ENCODE measurements around the gene FMN2. TPM values are rescaled to one million over a fixed set of nuclear protein-coding genes. Genes with fewer than 3 reads are reported as not detected.

FMN2 gene
- total RNA-seq, 1 experiment from 2014 or later = 5.3 TPM

DNA sequence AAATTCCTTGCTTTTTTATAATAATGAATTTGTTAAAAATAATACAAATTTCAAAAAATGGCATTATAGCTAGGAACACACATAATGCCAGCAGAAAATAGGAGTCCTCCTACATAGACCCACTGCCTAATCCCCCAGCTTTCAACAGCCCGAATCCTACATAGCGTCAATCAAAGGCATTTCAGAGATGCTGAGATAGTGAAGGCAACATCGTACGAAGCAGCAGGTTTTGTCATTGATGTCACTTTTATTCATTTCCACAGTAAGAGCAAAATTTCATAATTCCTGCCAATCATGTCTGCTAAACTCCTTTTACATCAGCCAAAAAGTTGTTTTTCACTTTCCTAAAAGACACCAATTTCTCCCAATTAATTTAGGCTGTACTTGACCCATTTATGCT lies 426.2 kb downstream of the FMN2 start:
- no peak for TF ChIP-seq CTCF (IDR thresholded peaks at IDR 0.05; ENCODE audit: unreplicated experiment)
- intact Hi-C loops (cut with micrococcal nuclease) = no loop called here
- no peak overlapping the region for H3K4me3 Mint-ChIP-seq (ENCODE audit: unreplicated experiment)
- no peak for DNase-seq (ENCODE audit: unreplicated experiment)
- ChIA-PET CTCF (interaction anchor here (0.8 kb wide), 1 partner anchor 34 kb away, joined by 3 read pairs; no protein-coding TSS in a partner anchor), POLR2A (no interaction called here)
- no peaks in the 10 kb centered on the region for H3K27me3 Mint-ChIP-seq (ENCODE audit: insufficient read depth, unreplicated experiment)
- no peaks in the 10 kb centered on the region for H3K36me3 Mint-ChIP-seq (ENCODE audit: insufficient read depth, unreplicated experiment)
- BruUV-seq (replicated peaks) = no TSS peak
- no peaks in the 10 kb centered on the region for H3K4me1 Mint-ChIP-seq (ENCODE audit: insufficient read depth, unreplicated experiment)
- H3K9me3 Mint-ChIP-seq (ENCODE audit: unreplicated experiment) = no peaks in the 10 kb centered on the region
- no peak overlapping the region for H3K27ac Mint-ChIP-seq (ENCODE audit: low read depth, unreplicated experiment)

- H3K4me3 Mint-ChIP-seq (ENCODE audit: unreplicated experiment) = no peak overlapping the region
- intact Hi-C loops (cut with micrococcal nuclease) = no loop called here
Measured at GRCh38 chr1:240522122-240522822, 430.6 kb downstream of the FMN2 start.

DNA sequence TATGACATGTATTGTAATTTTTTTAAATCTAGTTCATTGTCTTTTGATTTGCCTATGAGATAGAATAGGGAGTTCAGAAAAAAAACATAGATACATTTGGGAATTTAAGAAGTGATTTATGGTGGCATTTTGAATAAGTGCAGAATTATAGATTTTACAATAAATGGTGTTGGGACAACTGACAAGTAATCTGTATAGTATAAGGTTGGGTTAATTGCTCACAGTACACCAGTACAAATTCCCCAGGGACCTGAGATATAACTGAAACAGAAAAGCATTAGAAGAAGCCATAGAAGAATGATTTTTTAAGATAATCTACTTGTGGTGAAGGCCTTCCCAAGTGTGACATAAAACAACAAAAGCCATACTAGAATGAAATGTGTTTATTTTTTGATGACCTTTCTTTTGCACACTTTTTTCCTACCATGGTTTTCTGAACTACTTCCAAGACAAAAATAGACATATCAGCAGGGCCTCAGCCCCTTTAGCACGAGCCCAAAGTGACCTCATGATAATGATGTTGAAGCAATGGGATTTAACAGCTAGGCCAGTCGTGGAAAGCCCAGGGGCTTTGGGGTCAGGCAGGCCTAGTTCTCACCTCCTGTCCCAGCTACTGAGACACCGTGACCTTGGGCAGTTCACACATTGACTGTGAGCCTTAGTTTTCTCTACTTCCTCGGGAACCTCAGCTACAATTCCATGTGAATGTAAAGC lies 432.8 kb downstream of the FMN2 start:
- intact Hi-C loops (cut with micrococcal nuclease) = no loop called here
- TF ChIP-seq CTCF (IDR thresholded peaks at IDR 0.05; ENCODE audit: unreplicated experiment) = no peak
- Mint-ChIP-seq H3K4me1 (ENCODE audit: insufficient read depth, unreplicated experiment) (no peaks in the 10 kb centered on the region), H3K9me3 (ENCODE audit: unreplicated experiment) (no peaks in the 10 kb centered on the region), H3K27ac (ENCODE audit: low read depth, unreplicated experiment) (no peak overlapping the region), H3K27me3 (ENCODE audit: insufficient read depth, unreplicated experiment) (no peaks in the 10 kb centered on the region), H3K36me3 (ENCODE audit: insufficient read depth, unreplicated experiment) (no peaks in the 10 kb centered on the region), H3K4me3 (ENCODE audit: unreplicated experiment) (no peak overlapping the region)
- ChIA-PET CTCF (no interaction called here), POLR2A (interaction anchor here (0.8 kb wide), 1 partner anchor 192 kb away, joined by 4 read pairs; no protein-coding TSS in a partner anchor)
- BruUV-seq (replicated peaks) = no TSS peak
- DNase-seq (ENCODE audit: unreplicated experiment) = no peak

More at GRCh38 chr1:240522122-240522822, 430.6 kb downstream of the FMN2 start:
- Mint-ChIP-seq H3K36me3 (ENCODE audit: insufficient read depth, unreplicated experiment) (no peaks in the 10 kb centered on the region), H3K27ac (ENCODE audit: low read depth, unreplicated experiment) (no peak overlapping the region), H3K4me1 (ENCODE audit: insufficient read depth, unreplicated experiment) (no peaks in the 10 kb centered on the region), H3K27me3 (ENCODE audit: insufficient read depth, unreplicated experiment) (no peaks in the 10 kb centered on the region), H3K9me3 (ENCODE audit: unreplicated experiment) (no peaks in the 10 kb centered on the region)
- BruUV-seq (replicated peaks) = no TSS peak
- no peak for DNase-seq (ENCODE audit: unreplicated experiment)
- no peak for TF ChIP-seq CTCF (IDR thresholded peaks at IDR 0.05; ENCODE audit: unreplicated experiment)
- ChIA-PET CTCF (interaction anchor here (0.7 to 1.2 kb wide), 2 partner anchors 86 to 145 kb away, joined by 3 to 6 read pairs; no protein-coding TSS in a partner anchor), POLR2A (interaction anchor here (0.6 to 1.4 kb wide), 3 partner anchors 11 to 1340 kb away, joined by 3 to 5 read pairs (median 4); no protein-coding TSS in a partner anchor)
